C4-2B (cell line): Measurements from ENCODE around the gene KHDC3L.
"Not testable (repeated sequence)": the region's sequence is repeated elsewhere in the genome, so short reads cannot be mapped to it uniquely, and the experiment has no call there.

Experiments
- ZFX ChIP-seq: fragments of 450-650 bp; IDR thresholded peaks from 2 replicates; pipeline ENCODE4 v1.6.1; 2017
- TF ChIP-seq, protein P1 (sequence below): fragments of 450-650 bp; conservative IDR thresholded peaks from 2 replicates; pipeline ENCODE4 v1.5.1; 2017; ENCODE audit warnings: mild to moderate bottlenecking

DNA sequence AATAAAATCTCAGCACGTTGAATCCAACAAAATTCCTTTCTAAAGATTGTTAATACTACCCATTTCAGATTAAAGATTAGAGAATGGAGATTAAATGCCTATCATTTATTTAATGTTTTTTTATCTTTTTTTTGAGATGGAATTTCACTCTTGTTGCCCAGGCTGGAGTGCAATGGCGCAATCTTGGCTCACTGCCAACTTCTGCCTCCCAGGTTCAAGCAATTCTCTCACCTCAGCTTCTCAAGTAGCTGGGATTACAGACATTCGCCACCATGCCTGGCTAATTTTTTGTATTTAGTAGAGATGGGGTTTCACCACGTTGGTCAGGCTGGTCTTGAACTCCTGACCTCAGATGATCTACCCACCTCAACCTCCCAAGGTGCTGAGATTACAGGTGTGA lies 29.7 kb downstream of the KHDC3L start:
- TF ChIP-seq, protein P1, sequence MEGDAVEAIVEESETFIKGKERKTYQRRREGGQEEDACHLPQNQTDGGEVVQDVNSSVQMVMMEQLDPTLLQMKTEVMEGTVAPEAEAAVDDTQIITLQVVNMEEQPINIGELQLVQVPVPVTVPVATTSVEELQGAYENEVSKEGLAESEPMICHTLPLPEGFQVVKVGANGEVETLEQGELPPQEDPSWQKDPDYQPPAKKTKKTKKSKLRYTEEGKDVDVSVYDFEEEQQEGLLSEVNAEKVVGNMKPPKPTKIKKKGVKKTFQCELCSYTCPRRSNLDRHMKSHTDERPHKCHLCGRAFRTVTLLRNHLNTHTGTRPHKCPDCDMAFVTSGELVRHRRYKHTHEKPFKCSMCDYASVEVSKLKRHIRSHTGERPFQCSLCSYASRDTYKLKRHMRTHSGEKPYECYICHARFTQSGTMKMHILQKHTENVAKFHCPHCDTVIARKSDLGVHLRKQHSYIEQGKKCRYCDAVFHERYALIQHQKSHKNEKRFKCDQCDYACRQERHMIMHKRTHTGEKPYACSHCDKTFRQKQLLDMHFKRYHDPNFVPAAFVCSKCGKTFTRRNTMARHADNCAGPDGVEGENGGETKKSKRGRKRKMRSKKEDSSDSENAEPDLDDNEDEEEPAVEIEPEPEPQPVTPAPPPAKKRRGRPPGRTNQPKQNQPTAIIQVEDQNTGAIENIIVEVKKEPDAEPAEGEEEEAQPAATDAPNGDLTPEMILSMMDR = not testable (repeated sequence)
- TF ChIP-seq ZFX = not testable (repeated sequence)
